DLD1 (cell line): Measurements from ENCODE around the gene EPS15.
"Not testable (repeated sequence)": the region's sequence is repeated elsewhere in the genome, so short reads cannot be mapped to it uniquely, and the experiment has no call there.

Experiments used
- in situ Hi-C: cut with HindIII; loops from 2 replicates; pipeline ENCODE4 v1.10.0; 2017; ENCODE audit warnings: low sequenced_read_pairs

Gene EPS15

GRCh38 chr1:51433972-51434510, 85.0 kb downstream of the EPS15 start:
- in situ Hi-C loops, result no loop called here

GRCh38 chr1:51433269-51433971, 85.6 kb downstream of the EPS15 start:
- in situ Hi-C loops, result no loop called here

GRCh38 chr1:51432146-51432545, 86.9 kb downstream of the EPS15 start:
- in situ Hi-C loops, result no loop called here

GRCh38 chr1:51427438-51427837, 91.6 kb downstream of the EPS15 start:
- in situ Hi-C loops, result no loop called here

- in situ Hi-C loops, result no loop called here
Measured at GRCh38 chr1:51425955-51426354, 93.1 kb downstream of the EPS15 start.

GRCh38 chr1:51425273-51425672, 93.8 kb downstream of the EPS15 start:
- in situ Hi-C loops, result no loop called here

- in situ Hi-C loops, result no loop called here
Measured at GRCh38 chr1:51423073-51423821, 95.8 kb downstream of the EPS15 start.

- in situ Hi-C loops, result no loop called here
Measured at GRCh38 chr1:51422367-51423072, 96.5 kb downstream of the EPS15 start.

GRCh38 chr1:51421964-51422363, 97.1 kb downstream of the EPS15 start:
- in situ Hi-C loops, result no loop called here

GRCh38 chr1:51420867-51421627, 98.0 kb downstream of the EPS15 start:
- in situ Hi-C loops, result no loop called here

GRCh38 chr1:51418384-51418959, 100.6 kb downstream of the EPS15 start:
- in situ Hi-C loops, result no loop called here

GRCh38 chr1:51417496-51418383, 101.3 kb downstream of the EPS15 start:
- in situ Hi-C loops, result no loop called here

GRCh38 chr1:51416910-51417309, 102.2 kb downstream of the EPS15 start:
- in situ Hi-C loops, result no loop called here

GRCh38 chr1:51415963-51416362, 103.1 kb downstream of the EPS15 start:
- in situ Hi-C loops, result no loop called here

GRCh38 chr1:51414811-51415210, 104.3 kb downstream of the EPS15 start:
- in situ Hi-C loops, result no loop called here

GRCh38 chr1:51411820-51412219, 107.2 kb downstream of the EPS15 start:
- in situ Hi-C loops, result not testable (repeated sequence)

GRCh38 chr1:51410568-51411460, 108.3 kb downstream of the EPS15 start:
- in situ Hi-C loops, result no loop called here

- in situ Hi-C loops, result not testable (repeated sequence)
Measured at GRCh38 chr1:51409755-51410541, 109.1 kb downstream of the EPS15 start.
